ENCODE data around the gene METTL6.

DNA sequence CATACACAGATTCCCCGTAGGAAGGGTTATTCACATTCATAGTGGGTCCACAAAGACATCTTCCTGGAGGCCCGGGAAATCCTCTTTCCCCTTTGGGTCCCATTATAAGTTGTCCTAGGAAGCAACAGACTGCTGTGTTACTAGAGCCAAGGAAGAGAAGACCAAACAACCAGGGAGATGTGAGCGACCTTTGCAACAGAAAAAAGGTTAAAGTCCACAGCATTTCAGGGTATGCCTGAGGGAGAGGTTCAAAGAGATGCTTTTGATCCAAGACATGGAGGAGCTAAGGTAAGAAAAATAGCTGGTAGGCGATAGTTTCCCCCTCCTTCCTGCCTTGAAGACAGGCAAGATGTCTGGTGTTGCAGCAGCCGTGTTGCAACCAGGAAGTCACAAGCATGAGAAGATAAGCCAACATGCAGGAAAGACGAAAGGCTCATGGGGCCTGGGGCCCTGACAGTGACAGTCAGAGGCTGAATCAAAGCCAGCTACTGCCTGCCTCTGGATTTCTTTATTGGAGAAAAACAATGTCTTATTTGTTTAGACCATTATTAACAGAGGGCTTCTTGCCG, 31.0 kb upstream of the METTL6 start:
- TF ChIP-seq, protein P1, sequence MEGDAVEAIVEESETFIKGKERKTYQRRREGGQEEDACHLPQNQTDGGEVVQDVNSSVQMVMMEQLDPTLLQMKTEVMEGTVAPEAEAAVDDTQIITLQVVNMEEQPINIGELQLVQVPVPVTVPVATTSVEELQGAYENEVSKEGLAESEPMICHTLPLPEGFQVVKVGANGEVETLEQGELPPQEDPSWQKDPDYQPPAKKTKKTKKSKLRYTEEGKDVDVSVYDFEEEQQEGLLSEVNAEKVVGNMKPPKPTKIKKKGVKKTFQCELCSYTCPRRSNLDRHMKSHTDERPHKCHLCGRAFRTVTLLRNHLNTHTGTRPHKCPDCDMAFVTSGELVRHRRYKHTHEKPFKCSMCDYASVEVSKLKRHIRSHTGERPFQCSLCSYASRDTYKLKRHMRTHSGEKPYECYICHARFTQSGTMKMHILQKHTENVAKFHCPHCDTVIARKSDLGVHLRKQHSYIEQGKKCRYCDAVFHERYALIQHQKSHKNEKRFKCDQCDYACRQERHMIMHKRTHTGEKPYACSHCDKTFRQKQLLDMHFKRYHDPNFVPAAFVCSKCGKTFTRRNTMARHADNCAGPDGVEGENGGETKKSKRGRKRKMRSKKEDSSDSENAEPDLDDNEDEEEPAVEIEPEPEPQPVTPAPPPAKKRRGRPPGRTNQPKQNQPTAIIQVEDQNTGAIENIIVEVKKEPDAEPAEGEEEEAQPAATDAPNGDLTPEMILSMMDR (conservative IDR thresholded peaks at IDR 0.05): no peak
- TF ChIP-seq ZFX (IDR thresholded peaks at IDR 0.05): no peak

Measured in C4-2B (cell line).